Measurements from ENCODE around the gene UNC13B. TPM values are rescaled to one million over a fixed set of nuclear protein-coding genes. Genes with fewer than 3 reads are reported as not detected.

The UNC13B gene
- total RNA-seq, 1 donor from 2014 or later: 20.4 TPM

GRCh38 chr9:35324966-35325365 is 163.2 kb downstream of the UNC13B start:
- DNase-seq (ENCODE audit: low read depth in 2 of 2): peak in 1 of 2 donors; percentile 1

GRCh38 chr9:35333551-35333950 is 171.7 kb downstream of the UNC13B start:
- DNase-seq (ENCODE audit: low read depth in 2 of 2): peak in 1 of 2 donors; percentile 56

GRCh38 chr9:35335164-35335563 is 173.4 kb downstream of the UNC13B start:
- DNase-seq (ENCODE audit: low read depth in 2 of 2): peak; percentile 14 to 97

GRCh38 chr9:35338086-35338485 is 176.3 kb downstream of the UNC13B start:
- DNase-seq (ENCODE audit: low read depth in 2 of 2): no peak

- DNase-seq (ENCODE audit: low read depth in 2 of 2): no peak
Measured at GRCh38 chr9:35338561-35339274, 176.9 kb downstream of the UNC13B start.

GRCh38 chr9:35340046-35340445 is 178.2 kb downstream of the UNC13B start:
- DNase-seq (ENCODE audit: low read depth in 2 of 2): no peak

- no peak for DNase-seq (ENCODE audit: low read depth in 2 of 2)
Measured at GRCh38 chr9:35341021-35341420, 179.2 kb downstream of the UNC13B start.

GRCh38 chr9:35341585-35341984 is 179.8 kb downstream of the UNC13B start:
- peak; percentile 36 to 91 for DNase-seq (ENCODE audit: low read depth in 2 of 2)

- DNase-seq (ENCODE audit: low read depth in 2 of 2): peak in 1 of 2 donors; percentile 24
Measured at GRCh38 chr9:35342221-35342958, 180.6 kb downstream of the UNC13B start.

- no peak for DNase-seq (ENCODE audit: low read depth in 2 of 2)
Measured at GRCh38 chr9:35348109-35348508, 186.3 kb downstream of the UNC13B start.

GRCh38 chr9:35349287-35349990 is 187.6 kb downstream of the UNC13B start:
- no peak for DNase-seq (ENCODE audit: low read depth in 2 of 2)

- DNase-seq (ENCODE audit: low read depth in 2 of 2): no peak
Measured at GRCh38 chr9:35350212-35350611, 188.4 kb downstream of the UNC13B start.

GRCh38 chr9:35350827-35351549 is 189.2 kb downstream of the UNC13B start:
- DNase-seq (ENCODE audit: low read depth in 2 of 2): peak in 1 of 2 donors; percentile 32

GRCh38 chr9:35353731-35354365 is 192.0 kb downstream of the UNC13B start:
- no peak for DNase-seq (ENCODE audit: low read depth in 2 of 2)

- no peak for DNase-seq (ENCODE audit: low read depth in 2 of 2)
Measured at GRCh38 chr9:35355939-35356338, 194.1 kb downstream of the UNC13B start.

- DNase-seq (ENCODE audit: low read depth in 2 of 2): no peak
Measured at GRCh38 chr9:35357116-35357515, 195.3 kb downstream of the UNC13B start.

GRCh38 chr9:35357826-35358225 is 196.0 kb downstream of the UNC13B start:
- DNase-seq (ENCODE audit: low read depth in 2 of 2): no peak

- peak; percentile 21 to 43 for DNase-seq (ENCODE audit: low read depth in 2 of 2)
Measured at GRCh38 chr9:35364817-35365585, 203.2 kb downstream of the UNC13B start.

GRCh38 chr9:35366627-35367026 is 204.8 kb downstream of the UNC13B start:
- no peak for DNase-seq (ENCODE audit: low read depth in 2 of 2)

GRCh38 chr9:35367451-35367850 is 205.6 kb downstream of the UNC13B start:
- peak; percentile 22 to 87 for DNase-seq (ENCODE audit: low read depth in 2 of 2)
